SK-MEL-5 (cell line): ENCODE data around the gene LRP2. TPM values are rescaled to one million over a fixed set of nuclear protein-coding genes. Genes with fewer than 3 reads are reported as not detected.
A peak's percentile ranks its signal among the peaks of the same experiment; 100 is the strongest.
"Not testable (repeated sequence)": the region's sequence is repeated elsewhere in the genome, so short reads cannot be mapped to it uniquely, and the experiment has no call there.

ENCODE experiments used
- DNase-seq: peaks from one replicate; pipeline ENCODE4 v3.0.0-alpha.2; 2016; ENCODE audit warnings: low read depth, low spot score
- in situ Hi-C: cut with HindIII; loops from 2 replicates; pipeline ENCODE4 v1.10.0; 2016; ENCODE audit warnings: low sequenced_read_pairs, high pct_unique_total_duplicates, low pct_unique_long_range_greater_than_20kb
- polyA plus RNA-seq, 2 experiments: library from polyadenylated mRNA; depleted of rRNA; stranded (reverse); fragments of >200 nt; gene quantifications; 2 replicates each; pipeline ENCODE4 v1.2.3, GENCODE V29; 2015
- total RNA-seq: library from RNA; depleted of rRNA; stranded (reverse); fragments of >200 nt; shearing (Covaris generic); gene quantifications from 2 replicates; pipeline ENCODE4 v1.2.3, GENCODE V29; 2014; rRNA removed

The LRP2 gene
- total RNA-seq = 9.2 and 15.6 TPM in 2 replicates
- 30.9 and 40.4 TPM in 2 replicates for polyA plus RNA-seq (2015; cell fraction: cytosol; rRNA removed)
- 29.8 and 52.2 TPM in 2 replicates for polyA plus RNA-seq (2015; cell fraction: nucleus; rRNA removed)

- peak; percentile 28 for DNase-seq
- in situ Hi-C loops = no loop called here
Measured at GRCh38 chr2:169362118-169362893, at the start of gene LRP2. LRP2 (minus strand) TSS chr2:169362534; CDS start chr2:169362399, 135 bp downstream.

GRCh38 chr2:169406891-169407290, 44.6 kb upstream of the LRP2 start:
- no peak for DNase-seq
- in situ Hi-C loops = no loop called here

- DNase-seq, in situ Hi-C loops: not testable (repeated sequence)
Measured at GRCh38 chr2:169399491-169399890, 37.2 kb upstream of the LRP2 start.

- in situ Hi-C loops = no loop called here
- peak; percentile 61 for DNase-seq
Measured at GRCh38 chr2:169397697-169398096, 35.4 kb upstream of the LRP2 start.

- DNase-seq = no peak
- in situ Hi-C loops = no loop called here
Measured at GRCh38 chr2:169395821-169396374, 33.6 kb upstream of the LRP2 start.

GRCh38 chr2:169393068-169393590, 30.8 kb upstream of the LRP2 start:
- peak; percentile 1 for DNase-seq
- in situ Hi-C loops = no loop called here

GRCh38 chr2:169391236-169391635, 28.9 kb upstream of the LRP2 start:
- no peak for DNase-seq
- in situ Hi-C loops = no loop called here

GRCh38 chr2:169388161-169388560, 25.8 kb upstream of the LRP2 start:
- in situ Hi-C loops = no loop called here
- peak; percentile 77 for DNase-seq

GRCh38 chr2:169386722-169387121, 24.4 kb upstream of the LRP2 start:
- no peak for DNase-seq
- in situ Hi-C loops = no loop called here

GRCh38 chr2:169384816-169385215, 22.5 kb upstream of the LRP2 start:
- in situ Hi-C loops = no loop called here
- DNase-seq = no peak

GRCh38 chr2:169372561-169372960, 10.2 kb upstream of the LRP2 start:
- DNase-seq = no peak
- in situ Hi-C loops = no loop called here

- in situ Hi-C loops = no loop called here
Measured at GRCh38 chr2:169366066-169366465, 3.7 kb upstream of the LRP2 start.

GRCh38 chr2:169365029-169365480, 2.7 kb upstream of the LRP2 start:
- in situ Hi-C loops = no loop called here
- DNase-seq = no peak

More at GRCh38 chr2:169366066-169366465, 3.7 kb upstream of the LRP2 start:
- no peak for DNase-seq

- no peak for DNase-seq
- in situ Hi-C loops = no loop called here
Measured at GRCh38 chr2:169363560-169364150, 1.3 kb upstream of the LRP2 start.

- in situ Hi-C loops = no loop called here
- no peak for DNase-seq
Measured at GRCh38 chr2:169362894-169363559, 693 bp upstream of the LRP2 start.

GRCh38 chr2:169361706-169362117, 622 bp downstream of the LRP2 start:
- in situ Hi-C loops = no loop called here
- no peak for DNase-seq

GRCh38 chr2:169360984-169361705, 1.2 kb downstream of the LRP2 start:
- DNase-seq = no peak
- in situ Hi-C loops = no loop called here
